LoVo (cell line): ENCODE measurements around the gene GABRD.

Experiments
- DNase-seq: peaks from one replicate; pipeline ENCODE4 v3.0.0-alpha.2; 2016; ENCODE audit warnings: low spot score

GABRD gene

DNA sequence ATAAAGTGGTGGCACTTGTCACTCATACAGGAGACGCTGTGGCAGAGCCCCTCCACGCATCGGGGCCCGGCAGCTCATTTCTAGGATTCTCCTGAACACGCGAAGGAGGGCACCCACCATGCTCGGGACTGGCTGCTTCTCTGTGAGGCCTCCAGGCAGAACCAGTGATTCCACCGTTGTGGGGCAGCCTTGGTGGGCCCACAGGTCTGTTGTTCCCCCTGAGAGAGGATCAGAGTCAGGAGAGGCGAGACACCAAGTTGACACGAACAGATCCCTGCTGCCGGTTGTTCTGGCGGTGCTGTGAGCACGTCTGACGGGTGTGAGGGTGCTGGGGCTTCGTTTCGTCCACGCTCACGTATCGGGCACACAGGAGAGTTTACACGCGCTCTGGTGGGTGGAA is 57.7 kb downstream of the GABRD start:
- DNase-seq: no peak

DNA sequence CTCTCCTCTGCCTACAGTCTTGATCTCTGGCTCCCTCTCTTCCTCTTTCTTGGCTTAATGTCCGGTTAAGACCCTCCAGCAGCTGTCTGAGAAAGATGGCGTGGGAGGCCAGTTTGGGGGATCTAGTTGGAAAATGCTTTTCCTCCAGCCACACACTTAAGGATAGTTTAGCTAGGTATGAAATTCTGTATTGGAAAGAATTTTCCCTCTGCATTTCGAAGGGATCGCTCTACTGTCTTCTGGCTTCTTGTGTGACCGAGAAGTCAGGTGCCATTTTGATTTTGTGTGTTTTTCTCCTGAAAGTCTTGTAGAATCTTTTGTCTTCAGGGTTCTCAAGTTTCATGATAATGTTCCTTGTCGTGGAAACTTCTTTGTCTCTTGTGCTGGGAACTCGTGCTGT is 59.0 kb downstream of the GABRD start:
- no peak for DNase-seq

GRCh38 chr1:2079396-2080085 is 60.4 kb downstream of the GABRD start:
- DNase-seq: no peak

DNA sequence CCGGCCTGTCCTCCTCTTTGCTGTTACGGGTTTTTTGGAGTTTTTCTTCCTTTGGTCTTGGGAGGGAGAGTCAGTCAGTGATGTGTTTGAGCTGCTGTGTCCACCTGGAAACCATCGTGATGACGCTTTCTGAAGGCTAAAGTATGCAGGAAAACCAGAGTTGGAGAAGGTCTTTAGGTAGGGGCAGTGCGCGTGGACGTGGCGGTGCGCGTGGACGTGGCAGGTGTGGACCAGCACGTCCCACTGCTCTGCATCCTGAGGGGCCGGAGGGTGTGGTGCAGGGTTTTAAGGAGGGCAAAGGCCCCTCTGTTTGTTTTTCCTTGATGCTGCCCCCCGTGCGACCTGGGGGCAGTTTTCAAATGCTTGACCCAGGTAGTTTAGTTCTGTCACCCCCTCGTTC is 61.0 kb downstream of the GABRD start:
- DNase-seq: no peak
